Head of caudate nucleus (tissue), 42 donors: ENCODE measurements around the gene THSD7A.
A peak's percentile ranks its signal among the peaks of the same experiment; 100 is the strongest.

ENCODE experiments used
- DNase-seq, 42 donors: peaks; one replicate each; pipeline versions ENCODE4 v3.0.0 to v3.0.0-alpha.2; 2020 to 2021; ENCODE audit warnings: mixed read lengths in 7 of 42
- intact Hi-C: fragments of 100-400 bp; cut with DNase I; formaldehyde crosslinking; loops from one replicate; pipeline ENCODE4 v1.15.0; 2022

THSD7A gene

GRCh38 chr7:11754123-11754522 lies 77.9 kb downstream of the THSD7A start:
- no peak for DNase-seq
- intact Hi-C loops: no loop called here

- DNase-seq: no peak
- intact Hi-C loops: no loop called here
Observed at GRCh38 chr7:11753433-11753832, 78.6 kb downstream of the THSD7A start.

GRCh38 chr7:11751807-11752389 lies 80.1 kb downstream of the THSD7A start:
- no peak for DNase-seq
- intact Hi-C loops: no loop called here

- intact Hi-C loops: no loop called here
- no peak for DNase-seq
Observed at GRCh38 chr7:11751315-11751714, 80.7 kb downstream of the THSD7A start.

GRCh38 chr7:11750191-11750590 lies 81.8 kb downstream of the THSD7A start:
- intact Hi-C loops: no loop called here
- DNase-seq: no peak

GRCh38 chr7:11749629-11750028 lies 82.4 kb downstream of the THSD7A start:
- intact Hi-C loops: no loop called here
- no peak for DNase-seq

- intact Hi-C loops: no loop called here
- DNase-seq: no peak
Observed at GRCh38 chr7:11748884-11749283, 83.1 kb downstream of the THSD7A start.

- intact Hi-C loops: no loop called here
- DNase-seq: no peak
Observed at GRCh38 chr7:11747715-11748485, 84.1 kb downstream of the THSD7A start.

GRCh38 chr7:11746591-11746990 lies 85.4 kb downstream of the THSD7A start:
- no peak for DNase-seq
- intact Hi-C loops: no loop called here

- intact Hi-C loops: no loop called here
- DNase-seq: no peak
Observed at GRCh38 chr7:11743548-11743947, 88.5 kb downstream of the THSD7A start.

GRCh38 chr7:11743016-11743415 lies 89.0 kb downstream of the THSD7A start:
- intact Hi-C loops: no loop called here
- no peak for DNase-seq

- peak in 15 of 42 donors; percentile 9 to 73 (median 27) for DNase-seq
- intact Hi-C loops: no loop called here
Observed at GRCh38 chr7:11742496-11742895, 89.5 kb downstream of the THSD7A start.

- intact Hi-C loops: no loop called here
- no peak for DNase-seq
Observed at GRCh38 chr7:11737723-11738122, 94.3 kb downstream of the THSD7A start.

GRCh38 chr7:11732207-11732606 lies 99.8 kb downstream of the THSD7A start:
- intact Hi-C loops: no loop called here
- DNase-seq: no peak

- intact Hi-C loops: no loop called here
- DNase-seq: no peak
Observed at GRCh38 chr7:11730725-11731124, 101.3 kb downstream of the THSD7A start.

GRCh38 chr7:11727864-11728263 lies 104.1 kb downstream of the THSD7A start:
- DNase-seq: no peak

GRCh38 chr7:11726794-11727155 lies 105.2 kb downstream of the THSD7A start:
- DNase-seq: peak in 23 of 42 donors; percentile 2 to 47 (median 16)
- intact Hi-C loops: no loop called here

More at GRCh38 chr7:11727864-11728263, 104.1 kb downstream of the THSD7A start:
- intact Hi-C loops: no loop called here

- peak in 7 of 42 donors; percentile 3 to 42 (median 9) for DNase-seq
- intact Hi-C loops: no loop called here
Observed at GRCh38 chr7:11726001-11726793, 105.8 kb downstream of the THSD7A start.

GRCh38 chr7:11716185-11716584 lies 115.8 kb downstream of the THSD7A start:
- intact Hi-C loops: no loop called here
- no peak for DNase-seq

- no peak for DNase-seq
- intact Hi-C loops: no loop called here
Observed at GRCh38 chr7:11714676-11715075, 117.3 kb downstream of the THSD7A start.
